ENCODE measurements around the gene AP1G1. TPM values are rescaled to one million over a fixed set of nuclear protein-coding genes. Genes with fewer than 3 reads are reported as not detected.

Gene AP1G1
- total and polyA plus RNA-seq, 3 experiments from 2014 or later = 10.9 to 83.3 (median 80.4) TPM

DNA sequence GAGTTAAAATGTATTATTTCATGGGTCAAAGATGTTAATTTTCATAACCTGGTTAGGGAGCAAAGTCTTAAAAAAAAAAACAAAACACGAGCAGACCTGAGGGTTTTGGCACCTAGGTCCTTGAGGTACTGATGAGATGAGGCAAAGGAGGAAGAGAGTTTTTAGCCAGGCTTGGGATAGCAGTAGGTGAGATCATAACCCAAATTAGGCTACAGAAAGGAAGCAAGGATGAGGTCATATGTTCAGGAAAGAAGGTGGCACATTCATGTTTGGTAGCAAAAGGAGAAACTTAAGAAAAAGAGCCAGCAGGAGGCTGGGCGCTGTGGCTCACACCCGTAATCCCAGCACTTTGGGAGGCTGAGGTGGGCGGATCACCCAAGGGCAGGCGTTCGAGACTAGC, 40.0 kb upstream of the AP1G1 start:
- H3K4me3 Mint-ChIP-seq = peak overlapping the region in 2 of 7 donors; percentile 11 to 95
- CTCF ChIA-PET = no interaction called here
- peaks cover 29% of the 10 kb centered on the region for H3K36me3 ChIP-seq (ENCODE audit: insufficient read depth, low read length)

GRCh38 chr16:71847096-71847495, 38.5 kb upstream of the AP1G1 start:
- ChIA-PET POLR2A (interaction anchor here (1.6 to 2.0 kb wide), 2 partner anchors 9 to 39 kb away, joined by 9 to 11 read pairs; partner anchors contain the start of gene AP1G1), CTCF (interaction anchor here (1.3 to 3.4 kb wide), 2 partner anchors 10 to 35 kb away, joined by 5 to 22 read pairs; no protein-coding TSS in a partner anchor)
- Histone ChIP-seq H3K4me1 (ENCODE audit: insufficient read depth, low read length) (peaks cover 17% of the 10 kb centered on the region), H3K27me3 (ENCODE audit: insufficient read depth, low read length, poor library complexity, severe bottlenecking) (no peaks in the 10 kb centered on the region), H3K27ac (ENCODE audit: low read depth, low read length) (peak overlapping the region; percentile 90), H3K36me3 (ENCODE audit: insufficient read depth, low read length) (peaks cover 29% of the 10 kb centered on the region), H3K4me3 (ENCODE audit: low read length) (peak overlapping the region; percentile 97), H3K9me3 (ENCODE audit: low read length) (no peaks in the 10 kb centered on the region)
- H3K27me3 Mint-ChIP-seq = no peaks in the 10 kb centered on the region
- no peaks in the 10 kb centered on the region for H3K9me3 Mint-ChIP-seq
- no peak for DNase-seq
- peaks cover 11 to 57% (median 18%) of the 10 kb centered on the region in 3 donors for H3K36me3 Mint-ChIP-seq
- H3K27ac Mint-ChIP-seq = peak overlapping the region; percentile 77 to 98 (median 92)
- peak overlapping the region; percentile 91 to 96 (median 94) for H3K4me3 Mint-ChIP-seq
- H3K4me1 Mint-ChIP-seq = peaks cover 36 to 57% (median 46%) of the 10 kb centered on the region in 3 donors

More for the DNA sequence above, 40.0 kb upstream of the AP1G1 start:
- no peaks in the 10 kb centered on the region for H3K9me3 ChIP-seq (ENCODE audit: low read length)
- H3K4me3 ChIP-seq (ENCODE audit: low read length) = no peak overlapping the region
- no peak overlapping the region for H3K27ac ChIP-seq (ENCODE audit: low read depth, low read length)
- Mint-ChIP-seq H3K27ac (peak overlapping the region in 7 of 8 donors; percentile 8 to 91 (median 42)), H3K4me1 (peaks cover 46 to 68% (median 56%) of the 10 kb centered on the region in 3 donors), H3K27me3 (no peaks in the 10 kb centered on the region), H3K36me3 (peaks cover 11 to 71% (median 21%) of the 10 kb centered on the region in 3 donors), H3K9me3 (no peaks in the 10 kb centered on the region)
- POLR2A ChIA-PET = no interaction called here
- H3K4me1 ChIP-seq (ENCODE audit: insufficient read depth, low read length) = peaks cover 26% of the 10 kb centered on the region
- no peak for DNase-seq
- H3K27me3 ChIP-seq (ENCODE audit: insufficient read depth, low read length, poor library complexity, severe bottlenecking) = no peaks in the 10 kb centered on the region

- ChIA-PET POLR2A (interaction anchor here (0.7 to 2.8 kb wide), 5 partner anchors 9 to 49 kb away, joined by 3 to 19 read pairs (median 9); partner anchors contain the start of genes AP1G1 and IST1), CTCF (interaction anchor here (1.3 to 3.4 kb wide), 2 partner anchors 10 to 36 kb away, joined by 5 to 22 read pairs; no protein-coding TSS in a partner anchor)
- Histone ChIP-seq H3K27me3 (ENCODE audit: insufficient read depth, low read length, poor library complexity, severe bottlenecking) (no peaks in the 10 kb centered on the region), H3K36me3 (ENCODE audit: insufficient read depth, low read length) (peaks cover 29% of the 10 kb centered on the region), H3K4me3 (ENCODE audit: low read length) (peak overlapping the region; percentile 97), H3K27ac (ENCODE audit: low read depth, low read length) (peak overlapping the region; percentile 90), H3K9me3 (ENCODE audit: low read length) (no peaks in the 10 kb centered on the region), H3K4me1 (ENCODE audit: insufficient read depth, low read length) (peaks cover 17% of the 10 kb centered on the region)
- peaks cover 34 to 52% (median 43%) of the 10 kb centered on the region in 3 donors for H3K4me1 Mint-ChIP-seq
- no peaks in the 10 kb centered on the region for H3K27me3 Mint-ChIP-seq
- H3K4me3 Mint-ChIP-seq = peak overlapping the region; percentile 91 to 96 (median 94)
- peak overlapping the region; percentile 89 to 98 (median 94) for H3K27ac Mint-ChIP-seq
- H3K9me3 Mint-ChIP-seq = no peaks in the 10 kb centered on the region
- peak in 2 of 5 donors; percentile 6 to 41 for DNase-seq
- peaks cover 11 to 50% (median 18%) of the 10 kb centered on the region in 3 donors for H3K36me3 Mint-ChIP-seq
These were observed 37.8 kb upstream of the AP1G1 start for GRCh38 chr16:71846431-71846830.

GRCh38 chr16:71845639-71846430, 37.2 kb upstream of the AP1G1 start, which contains the start of gene ATXN1L:
Gene ATXN1L, plus strand, starts transcription at chr16:71845976. Its CDS starts 3,765 bp downstream, at chr16:71849741.
- ChIA-PET POLR2A (interaction anchor here (0.7 to 2.8 kb wide), 5 partner anchors 10 to 50 kb away, joined by 3 to 19 read pairs (median 9); partner anchors contain the start of genes AP1G1 and IST1), CTCF (interaction anchor here (1.0 to 3.4 kb wide), 5 partner anchors 10 to 48 kb away, joined by 3 to 22 read pairs (median 3); no protein-coding TSS in a partner anchor)
- Mint-ChIP-seq H3K27ac (peak within 1 kb of the TSS; percentile 91 to 98 (median 96)), H3K9me3 (no peaks in the 10 kb centered on the region), H3K4me3 (peak within 1 kb of the TSS; percentile 91 to 97 (median 94)), H3K36me3 (peaks cover 11 to 44% (median 18%) of the 10 kb centered on the region in 3 donors), H3K4me1 (peaks cover 34 to 50% (median 43%) of the 10 kb centered on the region in 3 donors), H3K27me3 (no peaks in the 10 kb centered on the region)
- Histone ChIP-seq H3K4me3 (ENCODE audit: low read length) (peak within 1 kb of the TSS; percentile 97), H3K36me3 (ENCODE audit: insufficient read depth, low read length) (peaks cover 27% of the 10 kb centered on the region), H3K4me1 (ENCODE audit: insufficient read depth, low read length) (peaks cover 17% of the 10 kb centered on the region), H3K27ac (ENCODE audit: low read depth, low read length) (peak within 1 kb of the TSS; percentile 90), H3K27me3 (ENCODE audit: insufficient read depth, low read length, poor library complexity, severe bottlenecking) (no peaks in the 10 kb centered on the region), H3K9me3 (ENCODE audit: low read length) (no peaks in the 10 kb centered on the region)
- DNase-seq = peak; percentile 88 to 95 (median 92)

- Mint-ChIP-seq H3K27ac (peak overlapping the region in 2 of 8 donors; percentile 46 to 56), H3K4me3 (peak overlapping the region in 1 of 7 donors; percentile 37), H3K9me3 (no peaks in the 10 kb centered on the region), H3K36me3 (peaks cover 2 to 24% (median 6%) of the 10 kb centered on the region in 3 donors), H3K4me1 (peaks cover 28 to 38% (median 30%) of the 10 kb centered on the region in 3 donors), H3K27me3 (no peaks in the 10 kb centered on the region)
- POLR2A ChIA-PET = interaction anchor here (2.8 kb wide), 1 partner anchor 38 kb away, joined by 19 read pairs; no protein-coding TSS in a partner anchor
- no peak overlapping the region for H3K4me3 ChIP-seq (ENCODE audit: low read length)
- H3K9me3 ChIP-seq (ENCODE audit: low read length) = no peaks in the 10 kb centered on the region
- CTCF ChIA-PET = interaction anchor here (1.4 to 2.1 kb wide), 2 partner anchors 35 to 37 kb away, joined by 3 to 5 read pairs; partner anchors contain the start of gene AP1G1
- peaks cover 8% of the 10 kb centered on the region for H3K36me3 ChIP-seq (ENCODE audit: insufficient read depth, low read length)
- no peak overlapping the region for H3K27ac ChIP-seq (ENCODE audit: low read depth, low read length)
- H3K4me1 ChIP-seq (ENCODE audit: insufficient read depth, low read length) = peaks cover 17% of the 10 kb centered on the region
- DNase-seq = no peak
- H3K27me3 ChIP-seq (ENCODE audit: insufficient read depth, low read length, poor library complexity, severe bottlenecking) = no peaks in the 10 kb centered on the region
These were observed 34.9 kb upstream of the AP1G1 start for GRCh38 chr16:71843572-71843971.

DNA sequence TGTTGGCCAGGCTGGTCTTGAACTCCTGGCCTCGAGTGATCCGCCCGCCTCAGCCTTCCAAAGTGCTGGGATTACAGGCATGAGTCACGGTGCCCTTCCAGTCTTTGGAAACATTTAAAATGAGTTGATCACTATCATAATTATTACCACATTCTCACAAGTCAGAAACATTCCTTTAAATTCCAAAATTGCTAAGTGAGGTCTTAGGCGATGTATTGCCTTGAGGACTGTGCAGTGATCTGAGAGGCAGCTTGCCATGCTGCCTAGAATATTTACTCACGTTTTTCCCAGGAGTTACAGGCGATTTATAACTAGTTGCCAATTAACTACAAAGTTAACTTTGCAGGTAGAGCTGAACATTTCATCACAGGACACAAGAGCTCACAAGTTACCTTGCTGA, 31.4 kb upstream of the AP1G1 start:
- Histone ChIP-seq H3K4me1 (ENCODE audit: insufficient read depth, low read length) (peaks cover under 1% of the 10 kb centered on the region), H3K36me3 (ENCODE audit: insufficient read depth, low read length) (no peaks in the 10 kb centered on the region), H3K4me3 (ENCODE audit: low read length) (no peak overlapping the region), H3K9me3 (ENCODE audit: low read length) (no peaks in the 10 kb centered on the region), H3K27me3 (ENCODE audit: insufficient read depth, low read length, poor library complexity, severe bottlenecking) (no peaks in the 10 kb centered on the region), H3K27ac (ENCODE audit: low read depth, low read length) (no peak overlapping the region)
- H3K27me3 Mint-ChIP-seq = no peaks in the 10 kb centered on the region
- H3K4me1 Mint-ChIP-seq = peaks cover 2 to 8% (median 7%) of the 10 kb centered on the region in 3 donors
- no peaks in the 10 kb centered on the region for H3K36me3 Mint-ChIP-seq
- ChIA-PET POLR2A (no interaction called here), CTCF (no interaction called here)
- DNase-seq = no peak
- H3K4me3 Mint-ChIP-seq = no peak overlapping the region
- H3K27ac Mint-ChIP-seq = no peak overlapping the region
- no peaks in the 10 kb centered on the region for H3K9me3 Mint-ChIP-seq

- ChIA-PET CTCF (no interaction called here), POLR2A (no interaction called here)
- no peaks in the 10 kb centered on the region for H3K36me3 Mint-ChIP-seq
- H3K4me1 Mint-ChIP-seq = peaks cover 0 to 10% (median 2%) of the 10 kb centered on the region in 3 donors
- H3K27ac Mint-ChIP-seq = peak overlapping the region in 1 of 8 donors; percentile 23
- Histone ChIP-seq H3K36me3 (ENCODE audit: insufficient read depth, low read length) (no peaks in the 10 kb centered on the region), H3K4me1 (ENCODE audit: insufficient read depth, low read length) (no peaks in the 10 kb centered on the region), H3K27me3 (ENCODE audit: insufficient read depth, low read length, poor library complexity, severe bottlenecking) (no peaks in the 10 kb centered on the region), H3K9me3 (ENCODE audit: low read length) (no peaks in the 10 kb centered on the region), H3K4me3 (ENCODE audit: low read length) (no peak overlapping the region), H3K27ac (ENCODE audit: low read depth, low read length) (no peak overlapping the region)
- no peaks in the 10 kb centered on the region for H3K9me3 Mint-ChIP-seq
- H3K27me3 Mint-ChIP-seq = no peaks in the 10 kb centered on the region
- H3K4me3 Mint-ChIP-seq = no peak overlapping the region
- no peak for DNase-seq
These were observed 28.5 kb upstream of the AP1G1 start for GRCh38 chr16:71837150-71837549.

Data from CD8-positive, alpha-beta memory T cell (primary cell).